Breast epithelium (tissue), 3 donors: Measurements from ENCODE around the gene TENM4.

ENCODE experiments used
- POLR2AphosphoS5 ChIP-seq, 3 donors: sonication (generic); formaldehyde crosslinking; IDR thresholded peaks; one replicate each; pipeline ENCODE4 v1.6.1; 2017; ENCODE audit warnings: antibody characterized with exemption in 3 of 3
- TF ChIP-seq, protein P1 (sequence below), 3 donors: fragments of 450-650 bp; IDR thresholded peaks; one replicate each; pipeline ENCODE4 v1.5.1; 2016 to 2017; ENCODE audit warnings: antibody characterized with exemption in 3 of 3, mild to moderate bottlenecking in 3 of 3, moderate library complexity in 3 of 3

- TF ChIP-seq, protein P1, sequence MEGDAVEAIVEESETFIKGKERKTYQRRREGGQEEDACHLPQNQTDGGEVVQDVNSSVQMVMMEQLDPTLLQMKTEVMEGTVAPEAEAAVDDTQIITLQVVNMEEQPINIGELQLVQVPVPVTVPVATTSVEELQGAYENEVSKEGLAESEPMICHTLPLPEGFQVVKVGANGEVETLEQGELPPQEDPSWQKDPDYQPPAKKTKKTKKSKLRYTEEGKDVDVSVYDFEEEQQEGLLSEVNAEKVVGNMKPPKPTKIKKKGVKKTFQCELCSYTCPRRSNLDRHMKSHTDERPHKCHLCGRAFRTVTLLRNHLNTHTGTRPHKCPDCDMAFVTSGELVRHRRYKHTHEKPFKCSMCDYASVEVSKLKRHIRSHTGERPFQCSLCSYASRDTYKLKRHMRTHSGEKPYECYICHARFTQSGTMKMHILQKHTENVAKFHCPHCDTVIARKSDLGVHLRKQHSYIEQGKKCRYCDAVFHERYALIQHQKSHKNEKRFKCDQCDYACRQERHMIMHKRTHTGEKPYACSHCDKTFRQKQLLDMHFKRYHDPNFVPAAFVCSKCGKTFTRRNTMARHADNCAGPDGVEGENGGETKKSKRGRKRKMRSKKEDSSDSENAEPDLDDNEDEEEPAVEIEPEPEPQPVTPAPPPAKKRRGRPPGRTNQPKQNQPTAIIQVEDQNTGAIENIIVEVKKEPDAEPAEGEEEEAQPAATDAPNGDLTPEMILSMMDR (IDR thresholded peaks at IDR 0.05) = no peak
- TF ChIP-seq POLR2AphosphoS5 (IDR thresholded peaks at IDR 0.05) = no peak
Measured at GRCh38 chr11:79113054-79113690, 327.7 kb downstream of the TENM4 start.
